ENCODE results near the gene TAS1R2.

Gene TAS1R2

DNA sequence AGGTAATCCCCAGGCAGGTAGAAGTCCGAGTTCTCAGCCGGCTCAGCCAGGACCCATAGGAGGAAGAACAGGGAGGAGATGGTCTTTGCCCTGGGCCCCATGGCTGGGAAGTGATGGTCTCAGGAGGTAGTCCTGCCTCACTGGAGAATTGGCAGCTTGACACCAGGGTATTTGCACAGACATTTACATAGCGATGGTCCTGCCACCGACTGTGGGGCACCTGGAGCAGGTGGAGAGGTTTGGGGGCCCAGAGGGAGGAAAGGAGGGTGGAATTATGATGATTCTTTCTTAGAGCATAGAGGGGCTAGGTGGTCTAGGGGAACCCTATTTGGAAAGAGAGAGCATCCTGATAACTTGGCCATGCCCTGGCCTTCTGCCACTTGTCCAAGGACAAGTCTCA is at the start of gene TAS1R2:
Gene TAS1R2 (minus strand): TSS at position 101 of the 400 bp plus-strand sequence. CDS start 0 bp downstream, at position 101.
- no peaks in the 10 kb centered on the region for H3K9me3 ChIP-seq (ENCODE audit: control insufficient read depth, insufficient read depth, low read length)
- no peak within 1 kb of the TSS for H3K27ac ChIP-seq (ENCODE audit: low read depth, low read length)
- no peak within 1 kb of the TSS for H3K9ac ChIP-seq (ENCODE audit: low read depth, low read length)
- no peaks in the 10 kb centered on the region for H3K4me1 ChIP-seq (ENCODE audit: control insufficient read depth, insufficient read depth, low read length)
- H3K36me3 ChIP-seq (ENCODE audit: control insufficient read depth, insufficient read depth, low read length), result no peaks in the 10 kb centered on the region
- H3K4me3 ChIP-seq (ENCODE audit: low read depth, low read length), result no peak within 1 kb of the TSS
- H3K27me3 ChIP-seq (ENCODE audit: control insufficient read depth, insufficient read depth, low read length), result no peaks in the 10 kb centered on the region

DNA sequence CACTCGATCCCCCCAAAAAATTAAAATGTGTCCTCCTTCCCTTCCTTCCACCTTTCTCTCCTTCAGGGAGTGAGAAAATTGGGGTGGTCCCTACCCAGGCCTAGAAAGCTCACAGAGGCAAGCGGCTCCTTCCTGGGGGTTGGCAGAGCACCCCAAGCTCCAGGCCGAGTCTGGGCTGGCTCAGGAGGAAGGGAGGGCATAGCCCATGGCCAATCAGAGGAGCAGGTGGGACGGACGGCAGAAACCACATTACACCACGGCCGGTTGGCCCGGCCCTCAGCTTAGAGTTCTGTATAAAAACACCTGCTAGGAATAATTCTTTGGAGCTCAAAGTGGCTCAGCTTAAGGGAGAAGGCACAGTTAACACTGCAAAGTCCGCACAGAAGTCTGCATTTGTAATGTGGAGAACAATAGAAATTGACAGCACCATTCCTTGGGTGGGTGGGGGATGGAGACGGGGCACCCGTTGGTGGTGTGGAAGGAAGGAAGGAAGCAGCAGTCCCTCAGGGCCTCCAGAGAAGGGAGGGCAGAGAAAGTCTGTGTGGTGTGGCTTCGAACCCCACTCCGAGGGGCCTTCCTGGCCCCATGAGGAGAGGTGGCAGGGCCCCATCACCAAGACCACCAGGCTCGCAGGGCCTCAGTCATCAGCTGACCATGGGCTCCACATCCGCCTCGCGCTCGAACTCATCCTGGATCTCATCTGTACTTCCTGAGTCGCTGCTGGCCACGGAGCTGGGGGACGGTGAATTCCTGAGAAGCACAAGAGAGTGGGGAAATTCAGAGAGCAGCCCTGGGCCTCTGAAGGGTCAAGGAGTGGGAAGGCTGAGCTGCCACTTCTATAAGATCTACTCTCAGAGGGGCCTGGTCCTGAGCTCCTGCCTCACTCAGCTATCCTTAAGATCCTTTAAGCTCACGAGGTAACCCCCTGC is 48.7 kb upstream of the TAS1R2 start:
- no peaks in the 10 kb centered on the region for H3K4me1 ChIP-seq (ENCODE audit: control insufficient read depth, insufficient read depth, low read length)
- H3K36me3 ChIP-seq (ENCODE audit: control insufficient read depth, insufficient read depth, low read length), result peaks cover 5% of the 10 kb centered on the region; the same call in 1 of the 2 replicates
- H3K4me3 ChIP-seq (ENCODE audit: low read depth, low read length), result no peak overlapping the region
- no peak overlapping the region for H3K9ac ChIP-seq (ENCODE audit: low read depth, low read length)
- no peak overlapping the region for H3K27ac ChIP-seq (ENCODE audit: low read depth, low read length)
- no peaks in the 10 kb centered on the region for H3K27me3 ChIP-seq (ENCODE audit: control insufficient read depth, insufficient read depth, low read length)
- H3K9me3 ChIP-seq (ENCODE audit: control insufficient read depth, insufficient read depth, low read length), result no peaks in the 10 kb centered on the region

DNA sequence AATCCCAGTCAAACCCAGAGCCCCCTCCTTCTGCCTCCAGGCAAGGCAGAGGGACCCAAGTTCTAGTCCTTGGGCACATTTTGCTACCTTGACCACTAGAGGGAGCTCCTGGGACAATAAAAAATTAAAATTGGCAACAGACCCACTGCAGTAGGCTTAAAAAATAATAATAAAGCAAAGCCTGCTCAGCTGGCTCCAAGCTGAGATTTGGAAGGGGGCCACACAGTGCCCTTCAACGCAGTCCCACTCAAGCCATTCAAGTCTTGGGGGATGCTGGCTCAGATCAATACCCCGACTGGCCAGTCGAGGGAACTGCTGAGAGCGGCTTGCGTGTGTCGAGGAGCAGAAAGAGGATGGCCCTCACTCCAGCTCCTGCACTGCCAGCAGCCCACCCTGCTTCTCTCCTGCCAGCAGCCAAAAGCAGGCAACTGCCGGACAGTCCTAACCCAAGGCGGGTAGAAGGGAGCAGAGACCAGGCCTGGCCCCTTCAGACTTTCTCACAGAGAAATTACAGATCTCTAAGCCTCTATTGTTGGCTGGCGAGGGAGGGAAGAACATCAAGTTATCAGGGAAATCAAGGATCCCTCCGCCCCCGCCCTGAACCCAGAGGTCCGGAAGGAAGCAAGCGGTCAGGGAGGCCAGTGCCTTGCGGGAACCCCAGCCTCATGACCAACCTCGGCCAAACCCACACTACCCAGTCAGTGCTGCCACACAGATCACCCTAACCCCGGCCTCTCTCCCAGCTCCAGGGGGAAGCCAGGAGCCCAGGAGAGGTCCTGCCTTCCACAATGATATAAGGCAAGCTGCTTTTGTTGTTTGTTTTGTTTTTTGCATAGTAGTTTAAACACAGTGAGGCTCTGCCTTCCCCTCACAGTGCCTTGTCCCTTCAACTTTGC is 47.8 kb upstream of the TAS1R2 start:
- Histone ChIP-seq H3K36me3 (ENCODE audit: control insufficient read depth, insufficient read depth, low read length) (peaks cover 5% of the 10 kb centered on the region; the same call in 1 of the 2 replicates), H3K9ac (ENCODE audit: low read depth, low read length) (no peak overlapping the region), H3K27me3 (ENCODE audit: control insufficient read depth, insufficient read depth, low read length) (no peaks in the 10 kb centered on the region), H3K27ac (ENCODE audit: low read depth, low read length) (no peak overlapping the region), H3K9me3 (ENCODE audit: control insufficient read depth, insufficient read depth, low read length) (no peaks in the 10 kb centered on the region), H3K4me3 (ENCODE audit: low read depth, low read length) (no peak overlapping the region), H3K4me1 (ENCODE audit: control insufficient read depth, insufficient read depth, low read length) (no peaks in the 10 kb centered on the region)

DNA sequence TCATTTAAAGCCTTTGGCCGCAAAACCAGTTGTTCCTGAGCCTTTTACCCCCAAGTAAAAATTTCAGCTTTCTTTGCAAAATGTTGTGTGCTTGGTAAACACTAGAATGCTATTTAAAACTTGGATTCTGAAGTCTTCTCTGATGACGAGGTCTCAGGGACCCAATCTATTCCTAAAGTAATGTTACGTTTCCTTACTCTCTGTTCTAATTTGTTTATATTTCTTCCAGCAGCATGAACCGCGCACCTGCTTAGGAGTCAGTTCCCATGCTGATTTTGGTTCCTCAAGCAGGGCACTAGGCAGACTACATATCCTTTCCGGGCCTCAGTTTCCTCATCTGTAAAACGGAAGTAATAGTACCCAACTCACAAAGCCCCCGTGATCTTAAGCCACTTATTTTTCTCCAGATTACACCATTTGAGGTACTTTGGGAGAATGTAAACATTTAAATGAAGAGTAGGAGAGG is 43.9 kb upstream of the TAS1R2 start:
- H3K9ac ChIP-seq (ENCODE audit: low read depth, low read length), result 0 out of 2 replicates have a peak overlapping the region, but pooled peaks have one; percentile 7
- no peaks in the 10 kb centered on the region for H3K36me3 ChIP-seq (ENCODE audit: control insufficient read depth, insufficient read depth, low read length)
- no peaks in the 10 kb centered on the region for H3K9me3 ChIP-seq (ENCODE audit: control insufficient read depth, insufficient read depth, low read length)
- peak overlapping the region; percentile 90 for H3K4me3 ChIP-seq (ENCODE audit: low read depth, low read length)
- H3K4me1 ChIP-seq (ENCODE audit: control insufficient read depth, insufficient read depth, low read length), result peaks cover 6% of the 10 kb centered on the region
- no peaks in the 10 kb centered on the region for H3K27me3 ChIP-seq (ENCODE audit: control insufficient read depth, insufficient read depth, low read length)
- peak overlapping the region; percentile 73 for H3K27ac ChIP-seq (ENCODE audit: low read depth, low read length)

DNA sequence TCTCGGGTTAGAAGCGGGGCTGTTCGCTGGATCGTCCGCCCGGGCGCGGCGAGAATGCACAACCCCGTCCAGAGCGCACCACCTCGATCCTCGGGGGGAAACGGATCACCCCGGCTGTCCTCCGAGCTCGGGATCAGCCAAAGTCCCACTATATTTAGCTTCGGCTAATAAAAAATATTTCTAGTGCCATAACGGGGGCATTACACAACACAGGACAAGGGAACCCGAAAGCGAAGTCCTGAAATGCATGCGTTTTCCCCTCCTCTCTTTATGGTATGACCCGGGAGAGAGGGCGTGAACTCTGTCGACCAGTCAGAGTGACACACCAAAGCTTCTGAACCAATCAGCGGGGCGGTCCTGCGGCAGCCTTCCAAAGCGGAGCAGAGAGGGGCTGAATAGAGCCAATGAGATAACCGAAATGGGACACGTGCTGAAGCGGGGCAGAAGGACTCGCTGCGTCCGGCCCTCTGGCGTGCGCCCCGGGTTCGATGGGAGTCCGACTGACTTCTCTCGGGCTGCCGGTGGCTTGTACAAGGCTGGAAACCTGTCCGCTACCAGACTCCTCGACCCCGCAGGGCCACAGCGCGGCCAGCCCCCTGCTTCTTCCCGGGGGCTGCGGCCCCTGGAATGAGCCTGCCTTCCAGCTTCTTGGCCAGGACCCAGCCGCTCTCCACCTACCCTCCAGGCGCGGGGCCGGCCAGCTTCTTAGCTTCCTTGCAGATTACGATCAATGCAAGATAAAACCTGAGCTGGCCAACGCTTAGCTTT is 43.2 kb upstream of the TAS1R2 start, which contains the start of gene ALDH4A1:
Gene ALDH4A1 (minus strand): TSS at position 33 of the 768 bp plus-strand sequence. CDS start 32 bp downstream, at position 1.
- peak within 1 kb of the TSS; percentile 94 for H3K27ac ChIP-seq (ENCODE audit: low read depth, low read length)
- peaks cover 6% of the 10 kb centered on the region for H3K4me1 ChIP-seq (ENCODE audit: control insufficient read depth, insufficient read depth, low read length)
- no peaks in the 10 kb centered on the region for H3K9me3 ChIP-seq (ENCODE audit: control insufficient read depth, insufficient read depth, low read length)
- no peaks in the 10 kb centered on the region for H3K27me3 ChIP-seq (ENCODE audit: control insufficient read depth, insufficient read depth, low read length)
- peak within 1 kb of the TSS; percentile 99 for H3K9ac ChIP-seq (ENCODE audit: low read depth, low read length)
- no peaks in the 10 kb centered on the region; the same call in 1 of the 2 replicates for H3K36me3 ChIP-seq (ENCODE audit: control insufficient read depth, insufficient read depth, low read length)
- peak within 1 kb of the TSS; percentile 90 for H3K4me3 ChIP-seq (ENCODE audit: low read depth, low read length)

DNA sequence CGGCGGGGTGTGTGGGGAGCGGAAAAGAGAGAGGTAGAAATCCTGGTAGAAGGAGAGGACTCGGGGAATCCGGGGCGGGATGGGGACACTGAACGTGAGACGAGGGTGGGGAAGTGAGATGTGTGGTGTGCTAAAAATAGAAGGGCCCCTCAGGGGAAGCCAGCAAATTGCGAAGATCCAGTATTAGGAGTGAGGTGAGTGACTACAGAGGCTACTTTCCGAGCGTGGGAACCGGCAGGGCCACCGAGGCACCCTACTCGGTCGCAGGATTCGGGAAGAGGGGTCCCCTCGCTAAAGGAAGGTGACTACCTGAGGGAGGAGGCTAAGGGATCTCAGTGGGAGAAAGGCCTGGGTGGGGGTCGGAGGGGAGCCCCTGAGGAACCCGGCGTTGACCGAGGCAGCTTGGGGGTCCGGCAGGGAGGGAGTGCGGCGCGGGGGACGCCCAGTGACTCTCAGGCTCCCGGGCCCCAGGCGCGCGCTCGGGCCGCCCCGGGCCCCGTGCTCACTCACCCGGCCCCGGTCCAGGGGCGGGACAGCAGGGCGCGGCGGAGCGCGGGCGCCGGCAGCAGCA is 42.6 kb upstream of the TAS1R2 start:
- Histone ChIP-seq H3K9ac (ENCODE audit: low read depth, low read length) (peak overlapping the region; percentile 99), H3K4me1 (ENCODE audit: control insufficient read depth, insufficient read depth, low read length) (peaks cover 6% of the 10 kb centered on the region), H3K27me3 (ENCODE audit: control insufficient read depth, insufficient read depth, low read length) (no peaks in the 10 kb centered on the region), H3K9me3 (ENCODE audit: control insufficient read depth, insufficient read depth, low read length) (no peaks in the 10 kb centered on the region), H3K36me3 (ENCODE audit: control insufficient read depth, insufficient read depth, low read length) (no peaks in the 10 kb centered on the region; the same call in 1 of the 2 replicates), H3K27ac (ENCODE audit: low read depth, low read length) (peak overlapping the region; percentile 94), H3K4me3 (ENCODE audit: low read depth, low read length) (peak overlapping the region; percentile 90)

DNA sequence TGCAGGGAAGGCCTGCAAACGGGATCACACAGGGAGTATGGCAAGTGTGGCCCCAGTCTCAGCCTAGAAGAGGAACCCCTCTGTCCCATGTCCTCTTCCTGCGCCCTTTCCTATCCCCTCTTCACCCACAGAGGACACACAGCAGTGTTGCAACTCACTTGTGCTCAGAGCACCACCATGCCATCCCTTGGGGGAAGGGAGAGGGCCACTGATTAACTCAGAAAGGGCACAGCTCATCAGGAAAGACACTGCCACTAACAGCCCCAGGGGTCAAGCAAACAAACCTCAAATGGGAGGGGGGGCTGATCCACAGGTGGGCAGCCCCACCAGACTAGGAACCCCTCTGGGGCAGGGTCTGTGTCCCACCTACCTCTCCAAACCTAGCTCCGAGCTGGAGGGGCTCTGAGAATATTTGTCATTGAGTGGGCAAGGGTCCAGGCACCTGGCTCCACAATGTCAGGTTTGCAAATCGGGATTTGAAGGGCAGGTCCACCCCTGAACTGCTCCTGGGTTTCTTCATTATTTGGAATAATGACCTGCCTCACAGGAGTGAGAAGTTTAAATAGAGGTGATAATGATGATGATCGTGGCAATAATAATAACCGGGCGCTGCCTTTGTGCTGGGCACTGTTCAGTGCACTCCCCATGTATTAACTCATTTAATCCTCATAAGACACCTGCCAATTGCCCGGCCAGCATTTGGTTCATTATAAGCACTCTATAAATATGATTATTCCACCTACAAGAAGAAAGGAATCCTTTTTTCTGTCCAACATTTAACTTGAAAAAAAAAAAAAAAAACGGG is 41.9 kb upstream of the TAS1R2 start:
- H3K36me3 ChIP-seq (ENCODE audit: control insufficient read depth, insufficient read depth, low read length), result no peaks in the 10 kb centered on the region; the same call in 1 of the 2 replicates
- H3K27ac ChIP-seq (ENCODE audit: low read depth, low read length), result no peak overlapping the region
- no peak overlapping the region for H3K9ac ChIP-seq (ENCODE audit: low read depth, low read length)
- H3K4me1 ChIP-seq (ENCODE audit: control insufficient read depth, insufficient read depth, low read length), result peaks cover 6% of the 10 kb centered on the region
- peak overlapping the region; percentile 90 for H3K4me3 ChIP-seq (ENCODE audit: low read depth, low read length)
- H3K9me3 ChIP-seq (ENCODE audit: control insufficient read depth, insufficient read depth, low read length), result no peaks in the 10 kb centered on the region
- H3K27me3 ChIP-seq (ENCODE audit: control insufficient read depth, insufficient read depth, low read length), result no peaks in the 10 kb centered on the region

DNA sequence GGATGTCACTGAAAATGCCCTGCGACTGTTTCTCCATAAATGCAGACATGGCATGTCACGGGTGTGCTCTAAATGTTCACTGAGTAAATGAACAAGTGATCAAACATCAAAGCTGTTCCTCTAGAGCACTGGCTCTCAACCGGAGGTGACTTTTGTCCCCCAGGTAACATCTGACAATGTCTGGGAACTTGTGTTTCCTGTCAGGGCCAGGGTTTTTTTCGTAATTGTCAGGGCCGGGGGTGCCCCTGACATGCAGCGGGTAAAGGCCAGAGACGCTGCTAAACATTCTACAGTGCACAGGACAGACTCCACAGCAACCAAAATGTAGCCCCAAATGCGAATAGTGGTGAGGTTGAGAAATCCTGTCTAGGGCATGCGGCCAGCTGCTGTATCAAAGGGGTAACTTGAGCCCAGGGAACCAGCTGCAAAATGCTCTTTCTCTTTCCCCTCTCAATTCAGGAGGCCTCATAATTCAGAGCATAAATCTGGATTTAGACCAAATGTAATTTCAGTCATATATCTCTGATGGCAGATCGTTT is 40.9 kb upstream of the TAS1R2 start:
- no peaks in the 10 kb centered on the region for H3K27me3 ChIP-seq (ENCODE audit: control insufficient read depth, insufficient read depth, low read length)
- H3K36me3 ChIP-seq (ENCODE audit: control insufficient read depth, insufficient read depth, low read length), result peaks cover 4% of the 10 kb centered on the region; the same call in 1 of the 2 replicates
- H3K9me3 ChIP-seq (ENCODE audit: control insufficient read depth, insufficient read depth, low read length), result no peaks in the 10 kb centered on the region
- no peak overlapping the region for H3K9ac ChIP-seq (ENCODE audit: low read depth, low read length)
- H3K27ac ChIP-seq (ENCODE audit: low read depth, low read length), result no peak overlapping the region
- H3K4me3 ChIP-seq (ENCODE audit: low read depth, low read length), result no peak overlapping the region
- peaks cover 6% of the 10 kb centered on the region for H3K4me1 ChIP-seq (ENCODE audit: control insufficient read depth, insufficient read depth, low read length)

DNA sequence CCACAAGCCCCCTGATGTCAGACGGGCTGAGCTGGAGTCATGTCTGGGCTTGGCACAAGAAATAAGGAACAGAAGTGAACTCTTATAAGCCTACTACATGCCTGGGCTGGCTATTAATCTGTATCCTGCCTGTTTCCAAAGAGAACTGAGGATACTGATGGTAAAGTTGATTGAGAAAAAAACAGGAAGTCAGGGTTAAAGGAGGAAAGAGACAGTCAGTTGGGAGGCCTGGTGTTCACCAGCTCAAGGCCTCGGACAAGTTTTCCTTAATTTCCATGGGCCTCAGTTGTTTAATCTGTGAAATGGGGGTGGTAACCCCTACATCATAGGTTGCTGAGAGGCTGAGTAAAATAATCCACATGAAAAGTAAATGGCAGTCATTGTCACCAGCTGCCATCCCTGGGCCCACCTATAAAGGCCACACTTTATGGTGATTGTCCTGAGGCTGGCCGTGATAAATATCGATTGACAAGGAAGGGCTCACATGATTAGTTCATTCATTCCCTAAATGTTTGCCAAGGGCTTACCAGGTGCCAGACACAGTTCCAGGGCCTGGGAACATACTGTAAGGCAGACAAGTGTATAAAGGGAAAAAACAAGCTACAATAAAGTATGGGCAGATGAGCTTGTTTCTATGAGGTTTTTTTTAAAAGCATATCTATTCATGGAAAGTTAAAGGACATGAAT is 40.0 kb upstream of the TAS1R2 start:
- no peaks in the 10 kb centered on the region for H3K9me3 ChIP-seq (ENCODE audit: control insufficient read depth, insufficient read depth, low read length)
- H3K4me1 ChIP-seq (ENCODE audit: control insufficient read depth, insufficient read depth, low read length), result peaks cover 6% of the 10 kb centered on the region
- no peak overlapping the region for H3K4me3 ChIP-seq (ENCODE audit: low read depth, low read length)
- no peak overlapping the region for H3K27ac ChIP-seq (ENCODE audit: low read depth, low read length)
- peaks cover 5% of the 10 kb centered on the region; the same call in 1 of the 2 replicates for H3K36me3 ChIP-seq (ENCODE audit: control insufficient read depth, insufficient read depth, low read length)
- no peak overlapping the region for H3K9ac ChIP-seq (ENCODE audit: low read depth, low read length)
- no peaks in the 10 kb centered on the region for H3K27me3 ChIP-seq (ENCODE audit: control insufficient read depth, insufficient read depth, low read length)

Data from HUES48 (cell line).